ENCODE measurements around the gene RXRG.

DNA sequence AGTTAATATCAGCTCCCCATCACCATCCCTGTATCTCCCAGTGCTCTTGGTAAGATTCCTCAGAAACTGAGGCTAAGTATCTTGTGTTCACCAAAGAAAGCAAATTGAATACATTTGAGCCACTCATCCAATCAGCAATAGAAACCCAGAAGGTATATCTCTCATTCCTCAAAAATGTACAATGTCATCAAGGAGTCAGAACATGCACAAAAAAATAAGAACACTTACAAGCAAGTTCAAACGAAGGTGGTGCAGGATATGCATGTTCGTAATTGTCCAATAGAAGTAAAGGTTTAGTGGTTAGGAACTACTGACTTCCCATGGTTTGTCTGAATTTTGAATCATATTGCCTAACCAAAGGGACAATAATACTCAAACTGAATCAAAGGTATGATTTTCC is 24.3 kb downstream of the RXRG start:
- TF ChIP-seq, protein P1, sequence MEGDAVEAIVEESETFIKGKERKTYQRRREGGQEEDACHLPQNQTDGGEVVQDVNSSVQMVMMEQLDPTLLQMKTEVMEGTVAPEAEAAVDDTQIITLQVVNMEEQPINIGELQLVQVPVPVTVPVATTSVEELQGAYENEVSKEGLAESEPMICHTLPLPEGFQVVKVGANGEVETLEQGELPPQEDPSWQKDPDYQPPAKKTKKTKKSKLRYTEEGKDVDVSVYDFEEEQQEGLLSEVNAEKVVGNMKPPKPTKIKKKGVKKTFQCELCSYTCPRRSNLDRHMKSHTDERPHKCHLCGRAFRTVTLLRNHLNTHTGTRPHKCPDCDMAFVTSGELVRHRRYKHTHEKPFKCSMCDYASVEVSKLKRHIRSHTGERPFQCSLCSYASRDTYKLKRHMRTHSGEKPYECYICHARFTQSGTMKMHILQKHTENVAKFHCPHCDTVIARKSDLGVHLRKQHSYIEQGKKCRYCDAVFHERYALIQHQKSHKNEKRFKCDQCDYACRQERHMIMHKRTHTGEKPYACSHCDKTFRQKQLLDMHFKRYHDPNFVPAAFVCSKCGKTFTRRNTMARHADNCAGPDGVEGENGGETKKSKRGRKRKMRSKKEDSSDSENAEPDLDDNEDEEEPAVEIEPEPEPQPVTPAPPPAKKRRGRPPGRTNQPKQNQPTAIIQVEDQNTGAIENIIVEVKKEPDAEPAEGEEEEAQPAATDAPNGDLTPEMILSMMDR (IDR thresholded peaks at IDR 0.05; ENCODE audit: insufficient read depth, low read depth, low read length), result no peak
- TF ChIP-seq EZH2 (IDR thresholded peaks at IDR 0.05; ENCODE audit: insufficient read depth, low read length), result no peak
